Activated naive CD8-positive, alpha-beta T cell treated with anti-CD3 and anti-CD28 coated beads, Interleukin-2, amount 50 U/mL, for 16 hours (primary cell): ENCODE results near the gene ZNF765.
"Not testable (repeated sequence)": the region's sequence is repeated elsewhere in the genome, so short reads cannot be mapped to it uniquely, and the experiment has no call there.

Experiments
- DNase-seq: peaks from one replicate; pipeline ENCODE4 v3.0.0-alpha.2; 2020; ENCODE audit warnings: low read depth, low spot score

Gene ZNF765

DNA sequence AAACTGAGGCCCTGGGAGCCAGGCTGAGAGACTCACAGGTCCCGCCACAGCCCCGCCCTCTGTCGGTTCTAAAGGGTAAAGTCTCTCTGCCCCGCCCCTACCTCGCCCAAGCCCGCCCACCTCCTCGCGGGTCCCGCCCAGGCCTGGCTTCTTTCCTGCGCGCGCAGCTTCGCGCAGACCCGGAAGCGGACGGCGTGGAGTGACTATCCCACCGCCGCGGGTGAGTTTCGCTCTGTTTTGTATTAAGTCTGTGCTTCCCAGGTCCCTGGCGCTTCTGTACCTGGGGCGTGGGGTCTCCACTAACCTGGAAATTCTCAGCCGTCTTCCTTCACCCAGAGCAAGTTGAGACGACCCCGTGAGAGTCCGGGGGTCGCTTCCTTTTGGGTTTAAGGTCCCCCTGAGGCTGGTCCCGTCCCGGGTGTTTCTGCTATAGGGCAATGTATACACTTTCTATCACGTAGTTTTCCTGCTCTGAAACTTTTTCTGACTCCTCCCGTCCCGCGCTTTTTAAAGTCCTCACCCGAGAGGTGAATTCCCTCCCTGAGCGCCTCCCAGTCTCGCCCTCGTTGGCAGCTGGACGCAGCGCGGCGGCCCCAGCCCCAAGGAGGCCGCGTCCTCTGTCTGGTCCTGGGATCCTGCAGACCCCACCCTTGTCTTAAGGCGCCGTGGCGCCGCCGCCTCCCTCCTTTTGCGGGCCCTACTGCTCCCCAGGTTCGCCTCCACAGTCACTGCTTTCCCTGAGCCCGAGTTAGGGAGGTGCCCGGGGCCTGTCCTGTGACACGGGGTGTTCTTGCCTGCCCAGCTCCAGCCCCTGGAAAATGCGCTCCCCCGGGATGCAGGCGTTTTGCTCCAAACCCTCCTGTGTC lies at the start of gene ZNF765:
ZNF765 (plus strand) TSS at position 176 of the 866 bp plus-strand sequence. CDS start 2,867 bp downstream, outside the sequence.
- peak; percentile 90 for DNase-seq

DNA sequence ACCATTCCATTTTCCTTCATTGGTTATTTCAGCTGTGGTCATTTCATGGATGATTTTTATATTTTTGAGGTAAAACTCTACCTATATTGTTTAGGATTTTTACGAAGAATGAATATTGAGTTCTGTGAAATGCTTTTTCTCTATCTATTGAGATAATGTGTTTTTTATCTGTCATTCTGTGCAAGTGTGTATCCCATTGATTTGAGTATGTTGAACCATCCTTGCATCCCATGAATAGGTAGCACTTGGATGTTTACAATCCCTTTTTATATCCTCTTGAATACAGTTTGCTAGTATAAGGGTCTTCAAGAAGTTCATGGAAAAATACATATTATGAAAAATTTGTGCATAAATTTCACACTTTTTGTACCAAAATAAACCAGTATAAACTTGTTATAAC lies 39.2 kb upstream of the ZNF765 start:
- no peak for DNase-seq

DNA sequence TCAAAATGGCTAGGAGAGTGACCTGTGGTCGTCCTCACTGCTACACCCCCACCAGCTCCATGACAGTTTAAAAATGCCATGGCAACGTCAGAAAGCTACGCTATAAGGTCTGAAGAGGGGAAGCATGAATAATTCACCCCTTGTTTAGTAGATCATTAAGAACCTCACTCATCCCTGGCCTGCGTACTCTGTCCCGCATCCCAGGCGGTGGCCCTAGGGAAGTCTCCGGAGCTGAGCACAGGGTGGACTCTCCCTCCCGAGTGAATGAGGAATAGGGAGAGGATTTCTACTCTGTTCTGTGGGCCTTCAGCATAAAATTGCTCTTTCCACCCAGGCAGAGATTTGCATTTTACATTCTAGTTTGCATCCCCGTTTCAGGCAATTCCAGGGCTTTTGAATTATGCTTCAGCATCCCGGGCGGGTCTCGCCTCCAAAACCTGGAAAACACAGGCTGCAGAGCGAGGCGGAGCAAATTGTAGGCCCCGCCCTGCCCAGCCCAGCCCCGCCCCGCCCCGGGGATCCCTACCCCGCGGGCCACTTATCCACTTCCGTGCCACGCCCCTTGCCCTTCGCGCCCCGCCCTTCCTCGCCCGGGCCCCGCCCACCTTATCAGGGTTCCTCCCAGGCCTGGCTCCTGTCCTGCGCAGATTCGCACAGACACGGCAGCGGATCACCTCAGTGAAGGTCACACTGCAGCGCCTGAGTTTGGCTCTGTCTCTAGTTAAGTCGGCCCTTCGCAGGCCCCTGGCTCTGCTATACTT lies 36.9 kb upstream of the ZNF765 start:
- no peak for DNase-seq

DNA sequence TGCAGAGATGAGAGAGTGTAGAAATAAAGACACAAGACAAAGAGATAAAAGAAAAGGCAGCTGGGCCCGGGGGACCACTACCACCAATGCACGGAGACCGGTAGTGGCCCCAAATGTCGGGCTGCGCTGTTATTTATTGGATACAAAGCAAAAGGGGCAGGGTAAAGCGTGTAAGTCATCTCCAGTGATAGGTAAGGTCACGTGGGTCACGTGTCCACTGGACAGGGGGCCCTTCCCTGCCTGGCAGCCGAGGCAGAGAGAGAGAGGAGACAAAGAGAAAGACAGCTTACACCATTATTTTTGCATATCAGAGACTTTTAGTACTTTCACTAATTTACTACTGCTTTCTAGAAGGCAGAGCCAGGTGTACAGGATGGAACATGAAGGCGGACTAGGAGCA lies 34.9 kb upstream of the ZNF765 start:
- DNase-seq: not testable (repeated sequence)

DNA sequence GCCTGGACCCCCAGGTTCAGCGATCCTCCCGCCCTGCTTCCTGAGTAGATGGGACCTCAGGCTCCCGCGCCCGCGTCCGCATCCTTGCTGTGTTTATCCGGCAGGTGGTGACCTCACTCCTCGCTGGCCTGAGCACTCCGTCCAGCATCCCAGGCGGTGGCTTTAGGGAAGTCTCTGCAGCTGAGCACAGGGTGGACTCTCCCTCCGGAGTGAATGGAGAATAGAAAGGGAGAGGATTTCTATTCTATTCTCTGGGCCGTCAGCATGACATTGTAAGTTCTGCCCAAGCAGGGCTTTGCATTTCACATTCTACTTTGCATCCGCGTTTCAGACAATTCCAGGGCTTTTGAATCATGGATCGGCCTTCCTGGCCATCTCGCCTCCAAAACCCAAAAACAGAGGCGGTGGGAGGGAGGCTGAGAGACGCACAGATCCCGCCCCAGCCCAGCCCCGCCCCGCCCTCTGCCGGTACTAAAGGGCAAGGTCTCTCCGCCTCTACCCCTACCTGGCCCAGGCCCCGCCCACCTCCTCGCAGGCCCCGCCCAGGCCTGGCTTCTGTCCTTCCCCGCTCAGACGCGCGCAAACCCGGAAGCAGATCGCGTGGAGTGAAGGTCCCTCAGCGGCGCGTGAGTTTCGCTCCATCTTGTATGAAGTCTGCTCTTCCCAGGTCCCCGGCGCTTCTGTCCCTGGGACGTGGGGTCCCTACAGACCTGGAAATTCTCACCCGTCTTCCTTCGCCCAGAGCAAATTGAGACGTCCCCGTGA lies 29.6 kb upstream of the ZNF765 start, which contains the start of gene ZNF525:
ZNF525 (plus strand) TSS at position 572 of the 765 bp plus-strand sequence. CDS start 6,577 bp downstream, outside the sequence.
- peak; percentile 97 for DNase-seq

DNA sequence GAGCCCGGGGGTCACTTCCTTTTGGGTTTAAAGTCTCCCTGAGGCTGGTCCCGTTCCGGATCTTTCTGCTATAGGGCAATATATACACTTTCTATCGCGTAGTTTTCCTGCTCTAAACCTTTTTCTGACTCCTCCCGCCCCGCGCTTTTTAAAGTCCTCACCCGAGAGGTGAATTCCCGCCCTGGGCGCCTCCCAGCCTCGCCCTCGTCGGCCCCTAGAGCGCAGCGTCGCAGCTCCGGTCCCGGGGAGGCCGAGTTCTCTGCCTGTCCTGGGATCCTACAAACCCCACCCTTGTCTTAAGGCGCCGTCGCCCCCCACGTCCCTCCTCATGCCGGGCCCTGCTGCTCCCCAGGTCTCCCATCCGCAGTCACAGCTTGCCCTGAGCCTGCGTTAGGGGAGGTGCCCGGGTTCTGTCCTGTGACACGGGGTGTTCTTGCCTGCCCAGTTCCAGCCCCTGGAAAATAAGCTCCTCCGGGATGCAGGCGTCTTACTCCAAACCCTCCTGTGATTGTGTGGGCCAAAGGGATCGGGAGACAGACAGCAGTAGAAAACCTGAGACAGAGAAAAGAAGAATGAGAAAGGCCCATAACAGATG lies 29.0 kb upstream of the ZNF765 start:
- DNase-seq: peak; percentile 4

DNA sequence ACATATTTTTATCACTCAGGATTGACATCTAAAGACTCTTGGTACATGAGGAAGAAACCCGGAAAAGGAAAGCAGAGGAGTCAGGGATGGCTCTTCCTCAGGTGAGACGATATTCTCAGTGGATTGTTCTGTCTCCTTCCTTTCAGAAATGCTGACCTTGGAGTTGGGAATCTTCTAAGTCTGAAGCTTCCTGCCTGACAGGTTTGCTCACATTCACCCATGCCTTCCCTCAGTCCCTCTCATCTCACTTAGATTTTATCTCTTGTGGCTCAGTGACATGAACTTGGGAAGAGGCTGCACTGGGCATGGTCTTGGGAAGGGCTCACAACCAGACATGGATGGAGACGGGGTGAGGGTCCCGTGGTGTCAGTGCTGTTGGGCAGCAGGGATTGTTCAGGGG lies 22.8 kb upstream of the ZNF765 start:
- DNase-seq: no peak

DNA sequence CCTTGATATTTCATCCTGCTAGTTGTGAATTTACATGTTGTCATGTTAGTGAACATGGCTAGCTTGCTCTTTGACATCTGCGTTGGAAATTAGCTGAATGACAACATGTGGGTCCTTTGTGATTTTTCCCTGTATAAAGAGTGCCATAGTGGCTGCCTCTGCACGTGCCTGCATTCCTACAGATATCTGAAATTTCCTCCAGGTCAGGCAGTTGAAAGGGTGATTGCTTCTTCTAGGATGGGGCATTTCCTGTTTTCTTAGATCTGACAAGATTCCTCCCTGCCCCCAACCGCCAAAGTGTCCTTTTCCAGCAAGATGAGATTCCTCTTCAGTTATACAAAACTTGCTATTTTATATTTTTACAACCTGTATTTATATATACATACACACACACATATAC lies 20.7 kb upstream of the ZNF765 start:
- no peak for DNase-seq

DNA sequence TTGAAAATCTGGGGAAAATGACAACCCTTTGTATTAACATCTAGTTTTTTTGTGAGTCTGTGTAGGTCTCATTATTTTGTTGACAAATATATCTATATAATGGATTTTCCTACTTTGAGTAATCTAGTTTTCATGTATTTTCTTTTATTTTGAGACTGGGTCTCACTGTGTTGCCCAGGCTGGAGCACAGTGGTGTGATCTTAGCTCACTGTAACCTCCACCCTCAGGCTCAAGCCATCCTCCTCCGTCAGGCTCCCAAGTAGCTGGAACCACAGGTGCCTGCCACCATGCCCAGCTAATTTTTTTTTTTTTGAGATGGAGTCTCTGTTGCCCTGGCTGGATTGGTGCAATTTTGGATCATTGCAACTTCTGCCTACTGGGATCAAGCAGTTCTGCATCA lies 20.2 kb upstream of the ZNF765 start:
- no peak for DNase-seq

DNA sequence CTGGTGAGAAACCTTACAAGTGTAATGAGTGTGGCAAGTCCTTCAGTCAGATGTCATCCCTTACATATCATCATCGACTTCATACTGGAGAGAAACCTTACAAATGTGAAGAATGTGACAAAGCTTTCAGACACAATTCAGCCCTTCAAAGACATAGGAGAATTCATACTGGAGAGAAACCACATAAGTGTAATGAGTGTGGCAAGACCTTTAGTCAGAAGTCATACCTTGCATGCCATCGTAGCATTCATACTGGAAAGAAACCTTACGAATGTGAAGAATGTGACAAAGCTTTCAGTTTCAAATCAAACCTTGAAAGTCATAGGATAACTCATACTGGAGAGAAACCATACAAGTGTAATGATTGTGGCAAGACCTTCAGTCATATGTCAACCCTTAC lies 13.6 kb upstream of the ZNF765 start:
- DNase-seq: no peak

DNA sequence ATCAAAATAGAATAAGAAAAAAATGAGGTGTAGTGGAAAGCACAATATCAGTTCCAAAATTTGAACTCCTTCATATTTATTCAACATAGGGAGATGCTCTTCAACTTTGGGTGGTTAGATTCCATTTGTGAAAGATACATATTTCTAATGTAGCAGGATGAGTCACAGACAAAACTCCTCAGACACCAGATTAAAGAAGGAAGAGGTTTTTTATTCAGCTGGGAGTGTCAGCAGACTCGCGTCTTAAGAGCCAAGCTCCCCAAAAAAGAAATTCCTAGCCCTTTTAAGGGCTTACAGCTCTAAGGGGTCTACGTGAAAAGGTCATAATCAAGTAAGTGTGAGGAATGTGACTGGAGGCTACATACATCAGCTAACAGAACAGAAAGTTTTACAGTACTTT lies 6.8 kb upstream of the ZNF765 start:
- no peak for DNase-seq

DNA sequence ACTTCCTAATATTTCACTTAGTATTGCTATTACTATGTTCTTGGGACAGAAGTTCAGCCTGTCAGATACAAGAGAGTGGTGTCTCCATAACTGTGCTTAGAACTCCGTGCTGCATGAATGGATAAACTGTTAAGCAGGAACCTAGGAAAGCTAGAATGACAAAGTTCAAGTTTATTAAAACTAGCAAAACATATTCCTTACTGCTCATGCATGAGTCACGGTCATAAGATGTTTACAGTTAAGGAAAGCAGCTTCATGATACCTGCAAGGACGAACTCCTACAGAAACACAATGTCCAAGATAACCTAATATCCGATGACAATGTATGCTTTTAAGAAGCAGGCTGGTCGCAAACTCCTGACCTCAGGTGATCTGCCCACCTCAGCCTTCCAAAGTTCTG lies 6.0 kb upstream of the ZNF765 start:
- DNase-seq: no peak

DNA sequence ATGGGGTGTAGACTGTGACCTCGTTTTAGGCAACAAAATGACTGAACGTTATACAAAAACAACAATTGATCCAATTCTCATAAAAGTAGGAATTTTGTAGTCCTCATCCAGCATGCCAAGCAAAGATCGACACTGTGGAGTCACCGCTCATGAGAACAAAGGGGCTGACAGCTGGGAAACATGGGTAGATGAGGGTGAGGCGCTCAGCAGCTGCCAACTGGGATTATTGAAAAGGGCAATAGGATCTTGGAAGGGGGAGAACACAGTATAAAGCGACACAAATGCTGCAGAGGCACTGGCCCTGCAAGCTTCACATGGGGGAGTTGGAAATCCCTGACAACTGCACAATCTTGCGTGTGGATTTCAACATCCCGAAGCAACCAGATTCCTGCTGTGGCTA lies 5.4 kb upstream of the ZNF765 start:
- DNase-seq: no peak

DNA sequence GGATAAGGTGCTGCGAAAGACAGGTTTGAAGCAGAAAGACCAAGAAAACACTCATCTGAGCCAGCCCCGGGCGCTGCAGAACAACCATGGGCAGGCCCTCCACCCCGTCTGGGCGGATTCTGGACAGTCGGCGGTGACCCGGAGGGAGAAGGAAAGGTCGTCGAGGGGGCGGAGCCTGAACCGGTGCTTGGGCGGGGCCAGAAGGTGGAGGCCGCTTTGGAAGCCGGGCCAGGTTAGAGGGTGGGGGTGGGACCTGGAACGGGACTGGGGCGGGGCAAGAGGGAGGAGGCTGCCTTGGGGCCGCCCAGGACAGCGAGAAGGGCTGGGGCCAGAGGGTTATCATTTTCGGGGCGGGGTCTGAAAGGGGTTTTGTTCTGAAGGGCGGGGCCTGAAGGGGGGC lies 5.0 kb upstream of the ZNF765 start:
- no peak for DNase-seq

DNA sequence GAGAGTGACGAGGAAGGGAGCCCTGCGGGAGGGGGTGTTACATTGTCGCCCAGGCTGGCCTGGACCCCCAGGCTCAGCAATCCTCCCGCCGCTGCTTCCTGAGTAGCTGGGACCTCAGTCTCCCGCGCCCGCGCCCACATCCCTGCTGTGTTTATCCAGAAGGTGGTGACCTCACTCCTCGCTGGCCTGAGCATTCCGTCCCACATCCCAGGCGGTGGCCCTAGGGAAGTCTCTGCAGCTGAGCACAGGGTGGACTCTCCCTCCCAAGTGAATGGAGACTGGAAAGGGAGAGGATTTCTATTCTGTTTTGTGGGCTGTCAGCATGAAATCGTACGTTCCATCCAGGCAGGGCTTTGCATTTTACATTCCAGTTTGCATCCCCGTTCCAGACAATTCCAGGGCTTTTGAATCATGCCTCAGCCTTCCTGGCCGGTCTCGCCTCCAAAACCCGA lies 401 bp upstream of the ZNF765 start:
- DNase-seq: no peak

DNA sequence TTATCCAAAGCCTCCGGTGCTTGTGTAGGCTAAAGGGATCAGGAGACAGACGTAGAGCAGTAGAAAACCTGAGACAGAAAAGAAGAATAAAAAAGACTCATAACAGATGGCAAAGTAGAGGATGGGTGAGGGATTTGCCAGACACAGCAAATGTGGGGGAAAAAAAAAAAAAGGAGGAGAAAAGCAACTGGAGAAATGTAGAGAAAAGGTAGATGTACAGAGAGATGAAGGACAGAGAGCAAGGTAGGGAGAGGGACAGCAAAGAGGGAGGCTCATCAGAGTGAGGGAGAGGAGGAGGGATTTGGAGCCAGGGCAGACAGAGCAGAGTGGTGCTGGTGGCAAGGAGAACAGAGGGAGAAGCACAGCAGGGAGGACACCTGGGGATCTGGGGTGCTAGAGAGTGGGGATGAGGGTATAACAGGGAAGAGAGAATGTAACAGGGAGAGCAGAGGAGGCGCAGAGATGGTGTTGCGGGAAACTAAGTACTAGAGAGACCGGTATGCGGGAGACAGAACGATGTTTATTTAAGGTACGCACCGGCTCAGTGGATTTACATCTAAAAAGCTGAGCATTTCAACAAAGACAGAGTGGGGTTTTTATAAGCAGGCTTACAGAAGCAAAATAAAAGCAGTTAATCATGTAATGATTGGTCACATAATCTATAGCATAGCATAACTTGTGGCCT lies 1.0 kb downstream of the ZNF765 start:
- not testable (repeated sequence) for DNase-seq

DNA sequence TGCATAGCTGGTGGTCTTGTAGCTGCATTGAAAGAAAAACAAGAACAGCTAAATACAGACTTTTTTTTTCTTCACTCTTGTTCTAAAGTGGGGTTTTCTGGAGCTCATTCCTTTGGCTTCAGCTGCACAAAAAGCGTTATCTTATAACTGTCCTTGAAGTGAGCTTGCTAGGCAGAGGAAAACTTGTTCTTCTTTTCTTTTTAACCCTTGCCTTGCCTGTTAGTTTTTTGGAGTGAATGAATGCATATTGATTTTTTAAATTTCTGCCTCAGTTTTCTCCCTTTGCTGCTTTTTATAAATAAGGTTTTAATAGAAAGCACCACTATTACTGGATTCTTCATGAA lies 1.5 kb downstream of the ZNF765 start:
- no peak for DNase-seq

DNA sequence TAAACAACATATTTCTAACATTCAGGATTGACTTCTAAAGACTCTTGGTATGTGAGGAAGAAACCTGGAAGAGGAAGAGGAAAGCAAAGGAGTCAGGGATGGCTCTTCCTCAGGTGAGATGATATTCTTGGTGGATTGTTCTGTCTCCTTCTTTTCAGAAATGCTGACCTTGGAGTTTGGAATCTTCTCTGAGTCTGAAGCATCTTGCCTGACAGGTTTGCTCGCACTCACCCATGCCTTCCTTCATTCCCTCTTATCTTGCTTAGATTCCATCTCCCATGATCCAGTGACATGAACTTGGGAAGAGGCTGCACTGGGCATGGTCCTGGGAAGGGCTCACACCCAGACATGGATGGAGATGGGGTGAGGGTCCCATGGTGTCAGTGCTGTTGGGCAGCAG lies 3.0 kb downstream of the ZNF765 start:
- not testable (repeated sequence) for DNase-seq

DNA sequence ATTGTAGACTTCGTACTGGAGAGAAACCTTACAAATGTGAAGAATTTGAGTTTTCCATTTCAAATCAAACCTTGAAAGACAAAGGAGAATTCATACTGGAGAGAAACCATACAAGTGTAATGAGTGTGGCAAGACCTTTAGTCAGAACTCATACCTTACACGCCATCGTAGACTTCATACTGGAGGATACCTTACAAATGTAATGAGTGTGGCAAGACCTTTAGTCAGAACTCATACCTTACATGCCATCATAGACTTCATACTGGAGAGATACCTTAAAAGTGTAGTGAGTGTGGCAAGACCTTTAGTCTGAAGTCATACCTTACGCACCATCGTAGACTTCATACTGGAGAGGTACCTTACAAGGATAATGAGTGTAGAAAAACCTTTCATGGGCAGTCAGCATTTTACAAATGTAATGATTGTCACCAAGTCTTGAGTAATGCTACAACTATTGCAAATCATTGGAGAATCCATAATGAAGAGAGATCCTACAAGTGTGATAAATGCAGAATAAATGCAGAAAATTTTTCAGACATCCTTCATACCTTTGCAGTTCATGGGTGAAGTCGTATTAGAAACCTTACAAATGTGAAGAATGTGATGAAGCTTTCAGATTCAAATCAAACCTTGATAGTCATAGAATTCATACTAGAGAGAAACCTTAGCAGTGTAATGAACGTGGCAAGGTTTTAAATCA lies 14.7 kb downstream of the ZNF765 start:
- DNase-seq: no peak

DNA sequence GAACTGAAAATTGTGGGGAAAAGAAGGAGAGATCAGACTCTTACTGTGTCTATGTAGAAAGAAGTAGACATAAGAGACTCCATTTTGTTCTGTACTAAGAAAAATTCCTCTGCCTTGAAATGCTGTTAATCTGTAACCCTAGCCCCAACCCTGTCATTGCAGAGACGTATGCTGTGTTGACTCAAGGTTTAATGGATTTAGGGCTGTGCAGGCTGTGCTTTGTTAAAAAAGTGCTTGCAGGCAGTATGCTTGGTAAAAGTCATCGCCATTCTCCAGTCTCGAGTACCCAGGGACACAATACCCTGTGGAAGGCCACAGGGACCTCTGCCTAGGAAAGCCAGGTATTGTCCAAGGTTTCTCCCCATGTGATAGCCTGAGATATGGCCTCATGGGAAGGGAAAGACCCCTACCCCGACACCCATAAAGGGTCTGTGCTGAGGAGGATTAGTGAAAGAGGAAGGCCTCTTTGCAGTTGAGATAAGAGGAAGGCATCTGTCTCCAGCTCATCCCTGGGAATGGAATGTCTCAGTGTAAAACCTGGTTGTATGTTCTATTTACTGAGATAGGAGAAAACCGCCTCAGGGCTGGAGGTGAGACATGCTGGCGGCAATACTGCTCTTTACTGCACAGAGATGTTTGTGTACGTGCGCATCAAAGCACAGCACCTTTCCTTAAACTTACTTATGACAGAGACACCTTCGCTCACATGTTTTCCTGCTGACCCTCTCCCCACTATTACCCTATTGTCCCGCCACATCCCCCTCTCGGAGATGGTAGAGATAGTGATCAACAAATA lies 25.8 kb downstream of the ZNF765 start:
- DNase-seq: not testable (repeated sequence)
